C4-2B (cell line): ENCODE data around the gene SUOX.

Experiments used
- H3K27ac ChIP-seq: fragments of 450-650 bp; 2 replicates; pipeline ENCODE4 v1.5.1; 2017
- ZFX ChIP-seq: fragments of 450-650 bp; IDR thresholded peaks from 2 replicates; pipeline ENCODE4 v1.6.1; 2017
- TF ChIP-seq, protein P1 (sequence below): fragments of 450-650 bp; conservative IDR thresholded peaks from 2 replicates; pipeline ENCODE4 v1.5.1; 2017; ENCODE audit warnings: mild to moderate bottlenecking

SUOX gene

DNA sequence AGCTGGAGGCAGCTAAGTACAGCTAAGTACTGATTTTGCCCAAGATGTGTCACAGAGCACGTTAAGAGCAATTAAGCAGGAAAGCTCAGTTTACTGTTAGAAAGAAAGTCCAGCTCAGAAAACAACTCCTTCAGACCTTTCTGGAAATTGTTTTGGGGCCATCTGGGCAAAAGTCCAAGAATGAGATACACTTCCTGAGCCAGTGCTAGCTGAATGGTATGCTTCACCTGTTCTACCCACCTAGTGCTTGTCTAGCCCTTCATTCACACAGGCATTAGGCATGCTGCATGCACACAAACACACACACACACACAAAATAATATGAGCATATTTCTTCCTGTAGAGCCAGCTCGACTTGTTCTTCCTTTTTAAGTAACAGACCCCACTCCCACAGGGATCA is 17.1 kb downstream of the SUOX start:
- no peak for TF ChIP-seq ZFX

DNA sequence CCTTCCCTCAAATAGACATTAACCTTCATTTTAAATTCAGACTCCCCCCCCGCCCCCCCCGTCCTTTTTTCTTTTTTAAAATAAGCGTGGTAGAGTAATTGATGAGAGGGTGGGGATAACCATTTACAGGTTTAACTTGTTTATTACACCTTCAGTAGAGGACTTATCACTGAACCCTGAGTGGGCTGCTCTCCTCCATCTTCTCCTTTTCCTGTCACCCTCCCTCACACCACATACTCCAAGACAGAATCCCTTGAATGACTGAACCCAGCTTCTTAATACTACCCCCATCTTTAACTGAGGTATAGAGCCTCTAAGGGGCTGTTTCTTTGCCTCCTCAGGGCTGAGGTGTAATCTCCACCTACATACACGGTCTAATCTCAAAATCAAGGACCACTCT is 20.1 kb downstream of the SUOX start:
- no peak overlapping the region for H3K27ac ChIP-seq
- TF ChIP-seq ZFX: no peak
- TF ChIP-seq, protein P1, sequence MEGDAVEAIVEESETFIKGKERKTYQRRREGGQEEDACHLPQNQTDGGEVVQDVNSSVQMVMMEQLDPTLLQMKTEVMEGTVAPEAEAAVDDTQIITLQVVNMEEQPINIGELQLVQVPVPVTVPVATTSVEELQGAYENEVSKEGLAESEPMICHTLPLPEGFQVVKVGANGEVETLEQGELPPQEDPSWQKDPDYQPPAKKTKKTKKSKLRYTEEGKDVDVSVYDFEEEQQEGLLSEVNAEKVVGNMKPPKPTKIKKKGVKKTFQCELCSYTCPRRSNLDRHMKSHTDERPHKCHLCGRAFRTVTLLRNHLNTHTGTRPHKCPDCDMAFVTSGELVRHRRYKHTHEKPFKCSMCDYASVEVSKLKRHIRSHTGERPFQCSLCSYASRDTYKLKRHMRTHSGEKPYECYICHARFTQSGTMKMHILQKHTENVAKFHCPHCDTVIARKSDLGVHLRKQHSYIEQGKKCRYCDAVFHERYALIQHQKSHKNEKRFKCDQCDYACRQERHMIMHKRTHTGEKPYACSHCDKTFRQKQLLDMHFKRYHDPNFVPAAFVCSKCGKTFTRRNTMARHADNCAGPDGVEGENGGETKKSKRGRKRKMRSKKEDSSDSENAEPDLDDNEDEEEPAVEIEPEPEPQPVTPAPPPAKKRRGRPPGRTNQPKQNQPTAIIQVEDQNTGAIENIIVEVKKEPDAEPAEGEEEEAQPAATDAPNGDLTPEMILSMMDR: no peak

More for the DNA sequence above, 17.1 kb downstream of the SUOX start:
- peak overlapping the region; percentile 13; the same call in 1 of the 2 replicates for H3K27ac ChIP-seq

DNA sequence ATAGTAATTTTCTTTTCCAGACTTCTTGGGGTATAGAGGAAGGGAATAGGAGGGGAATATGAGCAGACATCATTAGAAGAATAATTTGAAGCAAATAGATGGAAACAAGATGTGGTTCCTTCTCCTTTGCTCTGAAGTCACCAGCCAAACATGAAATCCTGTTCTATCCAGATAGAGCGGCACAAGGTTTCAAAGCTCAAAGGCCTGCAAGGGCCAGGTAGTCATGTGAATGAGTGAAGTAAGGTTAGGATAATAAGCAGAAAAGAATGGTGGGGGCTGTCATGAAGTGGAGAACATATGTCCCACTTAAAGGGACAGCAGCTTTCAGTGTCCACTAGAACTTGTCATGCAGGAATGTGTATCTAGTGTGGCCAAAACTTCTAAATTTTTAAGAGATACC is 21.3 kb downstream of the SUOX start:
- H3K27ac ChIP-seq: no peak overlapping the region
- TF ChIP-seq ZFX: no peak
- TF ChIP-seq, protein P1: no peak

DNA sequence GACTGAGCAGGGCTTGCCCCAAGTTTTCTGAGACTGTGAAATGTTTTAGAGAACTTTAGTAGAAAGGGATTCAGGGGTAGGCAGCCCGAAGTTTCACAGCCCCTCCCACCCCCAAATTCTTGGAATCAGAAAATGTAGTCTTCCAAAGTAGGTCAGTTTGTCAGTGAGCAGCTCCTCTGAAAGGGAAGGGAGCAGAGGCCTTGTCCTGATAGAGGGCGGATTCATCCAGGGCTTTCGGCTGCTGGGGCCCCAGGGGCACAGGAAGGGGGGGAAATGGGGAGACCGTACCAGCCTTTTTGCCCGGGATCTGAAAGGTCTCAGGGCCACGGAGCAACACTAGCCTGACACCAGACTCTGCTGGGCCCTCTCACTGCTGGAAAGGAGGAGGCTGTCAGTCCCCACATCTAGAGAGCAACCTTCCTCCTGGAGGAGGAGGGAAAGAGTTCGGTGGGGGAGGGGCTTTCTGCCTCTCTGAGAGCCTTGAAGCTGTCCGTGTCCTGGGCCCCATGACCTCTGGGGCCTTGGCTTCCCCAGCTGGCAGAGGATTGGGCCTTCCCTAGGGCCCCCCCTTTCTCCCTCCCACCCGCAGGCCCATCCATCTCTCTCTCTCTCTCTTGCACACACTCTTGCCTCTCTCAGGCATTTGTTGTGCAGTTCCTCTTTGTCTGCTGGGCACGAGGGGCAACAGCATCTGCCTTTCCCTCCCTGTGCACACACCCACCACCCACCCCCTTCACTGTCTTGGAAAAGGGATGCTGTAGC is 23.5 kb downstream of the SUOX start, which contains the start of gene IKZF4:
Gene IKZF4, plus strand, starts transcription at position 621 of the 762 bp plus-strand sequence. CDS start 451 bp downstream, outside the sequence.
- H3K27ac ChIP-seq: no peak within 1 kb of the TSS
- TF ChIP-seq, protein P1: no peak
- TF ChIP-seq ZFX: no peak

DNA sequence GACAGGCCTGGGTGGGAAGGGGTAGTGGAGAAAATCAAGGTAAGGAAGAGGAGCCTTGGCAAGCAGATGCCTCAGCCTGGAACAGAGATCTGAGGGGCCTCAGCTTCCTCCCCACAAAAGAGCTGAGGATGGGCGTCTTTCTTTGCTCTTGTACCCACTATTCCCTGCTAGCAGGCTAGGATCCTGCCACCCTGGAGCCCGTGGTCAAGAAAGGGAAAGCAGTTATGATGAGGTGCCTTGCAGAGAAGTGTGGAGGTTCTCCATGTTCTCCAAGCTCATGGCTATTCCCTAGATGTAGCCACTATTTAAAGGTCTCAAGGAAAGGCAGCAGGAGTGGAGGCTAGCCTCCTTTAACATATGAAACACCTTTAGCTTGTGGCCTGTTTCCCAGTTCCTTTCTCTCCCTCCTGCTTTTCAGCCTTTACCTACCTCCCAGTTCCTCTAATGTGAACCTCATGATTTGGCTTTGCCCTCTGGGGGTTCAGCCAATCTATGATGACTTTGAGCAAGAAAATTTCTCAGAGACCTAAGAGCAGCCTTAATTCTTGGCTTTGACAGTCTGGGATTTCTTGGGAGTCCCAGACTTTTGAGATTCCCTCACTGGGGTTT is 24.9 kb downstream of the SUOX start:
- no peak overlapping the region for H3K27ac ChIP-seq
- no peak for TF ChIP-seq ZFX
- TF ChIP-seq, protein P1: no peak

DNA sequence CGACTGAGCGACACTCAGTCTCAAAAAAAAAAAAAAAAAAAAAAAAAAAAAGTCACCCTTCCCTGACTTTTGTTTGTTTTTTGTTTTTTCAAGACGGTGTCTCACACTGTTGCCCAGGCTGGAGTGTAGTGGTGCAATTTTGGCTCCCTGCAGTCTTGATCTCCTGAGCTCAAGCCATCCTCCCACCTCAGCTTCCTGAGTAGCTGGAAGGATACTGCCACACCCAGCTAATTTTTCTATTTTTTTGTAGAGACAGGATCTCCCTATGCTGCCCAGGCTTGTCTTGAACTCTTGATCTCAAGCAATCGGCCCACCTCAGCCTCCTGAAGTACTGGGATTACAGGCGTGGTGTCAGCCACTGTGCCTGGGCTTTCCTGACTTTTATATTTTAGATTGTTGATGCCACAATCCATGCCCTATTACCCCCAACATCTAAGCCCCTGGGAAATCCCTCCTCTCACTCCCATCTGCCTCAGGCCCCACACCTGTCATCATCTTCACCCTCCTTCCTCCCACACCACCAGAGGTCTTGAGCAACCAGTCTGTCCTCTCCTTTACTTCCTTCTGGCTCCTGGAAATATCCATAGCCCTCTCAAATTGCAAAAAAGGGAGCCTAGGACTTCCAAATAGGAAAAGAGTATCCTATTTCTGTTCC is 31.6 kb downstream of the SUOX start:
- TF ChIP-seq, protein P1: no peak
- TF ChIP-seq ZFX: no peak
- H3K27ac ChIP-seq: peak overlapping the region; percentile 56

DNA sequence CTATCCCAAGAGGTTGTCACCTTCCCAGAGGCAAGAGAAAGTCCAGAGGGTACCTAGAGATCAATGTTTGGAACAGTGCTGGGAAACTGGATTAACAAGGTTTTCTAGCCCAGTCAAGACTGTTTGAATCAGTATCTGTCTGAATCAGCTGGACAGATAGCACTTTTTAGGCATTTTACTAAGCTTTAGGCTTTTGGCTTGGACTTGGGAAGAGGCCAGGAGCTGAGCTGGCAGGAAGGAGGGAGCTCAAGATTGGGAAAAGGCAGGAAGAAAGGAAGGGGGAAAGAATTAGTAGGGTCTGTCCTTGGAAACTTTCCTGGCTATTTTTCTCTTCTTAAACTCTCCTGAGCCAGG is 32.1 kb downstream of the SUOX start:
- H3K27ac ChIP-seq: peak overlapping the region; percentile 56
- no peak for TF ChIP-seq ZFX
- TF ChIP-seq, protein P1: no peak
